ENCODE results near the gene SSBP3.

GRCh38 chr1:54272772-54273091, 133.5 kb downstream of the SSBP3 start:
- TF ChIP-seq CTCF (IDR thresholded peaks at IDR 0.05) (no peak), POLR2AphosphoS5 (IDR thresholded peaks at IDR 0.05) (no peak), POLR2A (IDR thresholded peaks at IDR 0.05) (no peak), EP300 (IDR thresholded peaks at IDR 0.05; ENCODE audit: low read depth) (no peak)
